ENCODE results near the gene NANOS3.

DNA sequence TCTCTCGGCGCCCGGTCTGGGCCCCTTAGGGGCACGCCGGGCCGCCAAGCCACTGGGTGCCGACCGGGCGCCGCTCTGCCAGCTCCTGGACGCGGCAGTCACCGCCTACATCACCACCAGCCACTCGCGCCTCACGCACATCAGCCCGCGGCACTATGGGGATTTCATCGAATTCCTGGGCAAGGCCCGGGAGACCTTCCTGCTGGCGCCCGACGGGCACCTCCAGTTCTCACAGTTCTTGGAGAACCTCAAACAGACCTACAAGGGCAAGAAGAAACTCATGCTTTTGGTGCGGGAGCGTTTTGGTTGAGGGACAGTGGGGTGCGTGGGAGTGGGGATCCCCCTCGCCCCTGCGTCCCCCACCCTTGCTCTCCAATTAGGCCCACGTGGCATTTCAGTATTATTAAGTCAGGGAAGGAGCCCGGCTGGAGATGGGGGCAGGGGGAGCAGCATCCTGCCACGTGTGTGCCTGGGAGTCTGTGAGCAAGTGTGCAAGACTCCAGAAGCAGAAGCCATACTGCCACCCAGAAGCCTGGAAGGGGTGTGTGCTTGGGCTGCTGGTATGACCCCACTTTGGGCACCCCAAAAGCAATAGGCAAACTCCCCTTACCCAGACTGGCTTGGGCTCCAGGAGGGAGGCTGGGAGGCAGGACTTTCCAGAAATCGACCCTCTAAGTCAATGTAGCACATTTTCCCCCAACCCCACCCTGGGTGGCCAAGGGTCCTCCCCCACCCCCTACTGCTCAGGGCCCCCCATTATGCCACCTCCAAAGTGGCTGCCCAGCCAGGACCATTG lies 46.0 kb upstream of the NANOS3 start:
- TF ChIP-seq, protein P1, sequence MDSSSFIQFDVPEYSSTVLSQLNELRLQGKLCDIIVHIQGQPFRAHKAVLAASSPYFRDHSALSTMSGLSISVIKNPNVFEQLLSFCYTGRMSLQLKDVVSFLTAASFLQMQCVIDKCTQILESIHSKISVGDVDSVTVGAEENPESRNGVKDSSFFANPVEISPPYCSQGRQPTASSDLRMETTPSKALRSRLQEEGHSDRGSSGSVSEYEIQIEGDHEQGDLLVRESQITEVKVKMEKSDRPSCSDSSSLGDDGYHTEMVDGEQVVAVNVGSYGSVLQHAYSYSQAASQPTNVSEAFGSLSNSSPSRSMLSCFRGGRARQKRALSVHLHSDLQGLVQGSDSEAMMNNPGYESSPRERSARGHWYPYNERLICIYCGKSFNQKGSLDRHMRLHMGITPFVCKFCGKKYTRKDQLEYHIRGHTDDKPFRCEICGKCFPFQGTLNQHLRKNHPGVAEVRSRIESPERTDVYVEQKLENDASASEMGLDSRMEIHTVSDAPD (CRISPR knock-in tag; IDR thresholded peaks at IDR 0.05), result no peak
- TF ChIP-seq ARNT (IDR thresholded peaks at IDR 0.05), result no peak
- no peak for TF ChIP-seq SMC3 (conservative IDR thresholded peaks at IDR 0.05; ENCODE audit: insufficient read depth, low read depth, low read length)
- TF ChIP-seq, protein P2, sequence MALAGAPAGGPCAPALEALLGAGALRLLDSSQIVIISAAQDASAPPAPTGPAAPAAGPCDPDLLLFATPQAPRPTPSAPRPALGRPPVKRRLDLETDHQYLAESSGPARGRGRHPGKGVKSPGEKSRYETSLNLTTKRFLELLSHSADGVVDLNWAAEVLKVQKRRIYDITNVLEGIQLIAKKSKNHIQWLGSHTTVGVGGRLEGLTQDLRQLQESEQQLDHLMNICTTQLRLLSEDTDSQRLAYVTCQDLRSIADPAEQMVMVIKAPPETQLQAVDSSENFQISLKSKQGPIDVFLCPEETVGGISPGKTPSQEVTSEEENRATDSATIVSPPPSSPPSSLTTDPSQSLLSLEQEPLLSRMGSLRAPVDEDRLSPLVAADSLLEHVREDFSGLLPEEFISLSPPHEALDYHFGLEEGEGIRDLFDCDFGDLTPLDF (CRISPR knock-in tag; IDR thresholded peaks at IDR 0.05), result no peak
